Suprapubic skin (tissue), 4 donors: Measurements from ENCODE around the gene ZBTB48. TPM values are rescaled to one million over a fixed set of nuclear protein-coding genes. Genes with fewer than 3 reads are reported as not detected.

Source experiments
- DNase-seq, 2 donors: peaks; one replicate each; pipeline ENCODE4 v3.0.0-alpha.2; 2019; ENCODE audit warnings: low spot score in 2 of 2
- H3K27ac ChIP-seq: fragments of 200-600 bp; sonication (generic); one replicate; pipeline ENCODE4 v1.5.1; 2019
- H3K27me3 ChIP-seq: fragments of 200-600 bp; sonication (generic); one replicate; pipeline ENCODE4 v1.5.1; 2019
- H3K36me3 ChIP-seq: fragments of 200-600 bp; sonication (generic); one replicate; pipeline ENCODE4 v1.5.1; 2019
- H3K4me1 ChIP-seq: fragments of 200-600 bp; sonication (generic); one replicate; pipeline ENCODE4 v1.5.1; 2019
- H3K4me3 ChIP-seq: fragments of 200-600 bp; sonication (generic); one replicate; pipeline ENCODE4 v1.5.1; 2019; ENCODE audit warnings: mild to moderate bottlenecking
- H3K9me3 ChIP-seq: fragments of 200-600 bp; sonication (generic); one replicate; pipeline ENCODE4 v1.5.1; 2019
- CTCF ChIP-seq, 2 donors: fragments of 200-600 bp in 1 of 2; fragments of 450-650 bp in 1 of 2; sonication (generic) in 1 of 2; IDR thresholded peaks; one replicate each; pipeline ENCODE4 v1.5.1; 2016 to 2019; ENCODE audit warnings: antibody characterized with exemption in 2 of 2, mild to moderate bottlenecking in 1 of 2, moderate library complexity in 1 of 2
- EP300 ChIP-seq: sonication (generic); formaldehyde crosslinking; IDR thresholded peaks from one replicate; pipeline ENCODE4 v1.6.1; 2017; ENCODE audit warnings: antibody characterized with exemption
- POLR2A ChIP-seq, 2 donors: fragments of 450-650 bp; IDR thresholded peaks; one replicate each; pipeline ENCODE4 v1.6.1; 2017; ENCODE audit warnings: antibody characterized with exemption in 2 of 2, mild to moderate bottlenecking in 2 of 2, moderate library complexity in 2 of 2
- POLR2AphosphoS5 ChIP-seq, 3 donors: sonication (generic); formaldehyde crosslinking; IDR thresholded peaks; one replicate each; pipeline ENCODE4 v1.6.1; 2017; ENCODE audit warnings: antibody characterized with exemption in 3 of 3
- WGBS: methylation state at CpG from one replicate; pipeline ENCODE4 v1.1.5; 2018; 5-methylcytosine and 5-hydroxymethylcytosine counted together
- total RNA-seq, 4 donors: library from RNA; depleted of rRNA; stranded (reverse); fragments of >200 nt; gene quantifications; one replicate each; pipeline ENCODE4 v1.1.0, GENCODE V29; 2016

ZBTB48 gene
- total RNA-seq, result 10 to 100 TPM; 17.8 to 26.7 (median 21.6) TPM

- TF ChIP-seq POLR2A (IDR thresholded peaks at IDR 0.05) (peak; percentile 65 to 92), POLR2AphosphoS5 (IDR thresholded peaks at IDR 0.05) (peak; percentile 87 to 94 (median 93)), CTCF (IDR thresholded peaks at IDR 0.05) (no peak)
- peak within 1 kb of the TSS; percentile 82 for H3K4me3 ChIP-seq
- H3K27me3 ChIP-seq, result no peaks in the 10 kb centered on the region
- H3K27ac ChIP-seq, result peak within 1 kb of the TSS; percentile 92
- H3K9me3 ChIP-seq, result no peaks in the 10 kb centered on the region
- DNase-seq, result peak; percentile 100
- 25% methylated on average over 11 of the region's 58 CpGs for WGBS
- H3K36me3 ChIP-seq, result no peaks in the 10 kb centered on the region
- peaks cover 37% of the 10 kb centered on the region for H3K4me1 ChIP-seq
These were observed at the start of gene ZBTB48 for GRCh38 chr1:6579374-6580118. Gene ZBTB48, plus strand, starts transcription at chr1:6579994. Its CDS starts 616 bp downstream, at chr1:6580610.

- Histone ChIP-seq H3K4me3 (no peak overlapping the region), H3K27me3 (no peaks in the 10 kb centered on the region), H3K9me3 (no peaks in the 10 kb centered on the region), H3K27ac (no peak overlapping the region), H3K36me3 (peaks cover 97% of the 10 kb centered on the region), H3K4me1 (no peaks in the 10 kb centered on the region)
- WGBS, result 98% methylated on average over 11 of the region's 13 CpGs
- no peak for DNase-seq
- no peak for TF ChIP-seq EP300
- TF ChIP-seq POLR2AphosphoS5 (IDR thresholded peaks at IDR 0.05), result no peak
- no peak for TF ChIP-seq CTCF (IDR thresholded peaks at IDR 0.05)
- no peak for TF ChIP-seq POLR2A (IDR thresholded peaks at IDR 0.05)
These were observed 49.2 kb upstream of the ZBTB48 start for GRCh38 chr1:6530504-6531160.

DNA sequence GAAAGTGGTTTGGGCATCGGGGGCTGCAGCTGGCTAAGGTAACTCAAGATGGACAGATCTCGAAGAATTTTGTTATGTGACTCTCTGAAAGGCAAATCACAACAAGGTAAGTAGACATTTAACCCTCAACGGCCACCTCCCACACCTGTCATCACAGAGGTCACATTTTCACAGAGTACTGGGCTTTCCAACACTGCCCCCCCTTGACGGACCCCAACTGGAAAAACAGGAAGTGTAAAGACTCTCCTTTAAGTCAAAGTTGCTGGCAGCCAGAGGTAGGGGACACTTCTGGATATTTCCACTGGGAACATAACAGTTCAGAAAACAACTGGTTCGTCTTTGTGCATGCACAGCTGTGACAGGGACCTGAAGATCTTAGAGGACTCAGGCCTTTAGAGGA is 47.8 kb upstream of the ZBTB48 start:
- Histone ChIP-seq H3K27me3 (no peaks in the 10 kb centered on the region), H3K9me3 (no peaks in the 10 kb centered on the region), H3K4me1 (no peaks in the 10 kb centered on the region), H3K4me3 (no peak overlapping the region), H3K27ac (no peak overlapping the region), H3K36me3 (peaks cover 90% of the 10 kb centered on the region)
- no peak for DNase-seq
- no peak for TF ChIP-seq CTCF (IDR thresholded peaks at IDR 0.05)
- TF ChIP-seq EP300, result no peak
- no peak for TF ChIP-seq POLR2AphosphoS5 (IDR thresholded peaks at IDR 0.05)
- TF ChIP-seq POLR2A (IDR thresholded peaks at IDR 0.05), result no peak
- WGBS, result 85% methylated on average over 5 of the region's 5 CpGs

DNA sequence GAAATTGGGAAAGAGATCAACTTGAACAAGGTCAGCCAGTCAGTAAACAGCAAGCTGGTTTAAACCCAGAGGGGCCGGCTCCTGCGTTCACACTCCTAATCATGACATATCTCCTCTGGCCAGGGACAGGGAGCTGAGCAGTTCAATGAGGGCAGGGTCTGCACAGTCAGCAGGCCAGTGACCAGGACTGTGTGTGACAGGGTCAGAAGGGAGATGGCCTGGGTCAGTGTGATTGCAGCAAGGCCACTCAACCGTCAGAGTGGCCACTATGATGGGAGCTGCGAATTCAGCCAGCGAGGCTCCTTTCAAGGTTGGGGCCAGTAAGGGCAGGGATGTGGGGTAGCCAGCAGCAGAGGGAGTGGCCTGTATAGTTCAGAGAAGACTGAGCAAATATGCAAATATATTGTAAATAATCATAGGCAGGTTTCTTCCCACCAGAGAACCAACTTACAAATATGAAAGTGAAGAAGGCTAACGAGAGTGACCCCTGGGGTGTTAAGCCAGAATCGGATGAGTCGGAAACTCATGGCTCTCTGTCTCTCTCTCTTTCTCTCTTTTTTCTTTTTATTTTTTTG is 45.5 kb upstream of the ZBTB48 start:
- TF ChIP-seq EP300 (no peak), CTCF (IDR thresholded peaks at IDR 0.05) (no peak), POLR2AphosphoS5 (IDR thresholded peaks at IDR 0.05) (no peak), POLR2A (IDR thresholded peaks at IDR 0.05) (no peak)
- peaks cover 74% of the 10 kb centered on the region for H3K36me3 ChIP-seq
- WGBS, result 96% methylated on average over 8 of the region's 8 CpGs

GRCh38 chr1:6535214-6535613 is 44.6 kb upstream of the ZBTB48 start:
- H3K27ac ChIP-seq, result no peak overlapping the region
- no peaks in the 10 kb centered on the region for H3K4me1 ChIP-seq
- peaks cover 65% of the 10 kb centered on the region for H3K36me3 ChIP-seq
- DNase-seq, result no peak
- WGBS, result 85% methylated on average over 4 of the region's 4 CpGs
- H3K27me3 ChIP-seq, result no peaks in the 10 kb centered on the region
- H3K9me3 ChIP-seq, result no peaks in the 10 kb centered on the region
- H3K4me3 ChIP-seq, result no peak overlapping the region
- no peak for TF ChIP-seq POLR2A (IDR thresholded peaks at IDR 0.05)

More for the DNA sequence above, 45.5 kb upstream of the ZBTB48 start:
- DNase-seq, result no peak
- H3K9me3 ChIP-seq, result no peaks in the 10 kb centered on the region
- H3K27ac ChIP-seq, result no peak overlapping the region
- H3K4me1 ChIP-seq, result no peaks in the 10 kb centered on the region
- no peak overlapping the region for H3K4me3 ChIP-seq
- H3K27me3 ChIP-seq, result no peaks in the 10 kb centered on the region
